Endothelial cell (in vitro differentiated cells): ENCODE results near the gene GLB1L2. TPM values are rescaled to one million over a fixed set of nuclear protein-coding genes. Genes with fewer than 3 reads are reported as not detected.
A peak's percentile ranks its signal among the peaks of the same experiment; 100 is the strongest.

Source experiments
- DNase-seq: peaks from one replicate; pipeline ENCODE4 v3.0.0; 2021; ENCODE audit warnings: low spot score
- H3K27ac Mint-ChIP-seq: one replicate; pipeline ENCODE4 v1.8.0; 2021; ENCODE audit warnings: mixed read lengths, inconsistent platforms; ENCODE audit not compliant: unreplicated experiment
- H3K27me3 Mint-ChIP-seq: one replicate; pipeline ENCODE4 v1.8.0; 2021; ENCODE audit warnings: mild to moderate bottlenecking, moderate library complexity, mixed read lengths, inconsistent platforms; ENCODE audit not compliant: unreplicated experiment
- H3K36me3 Mint-ChIP-seq: one replicate; pipeline ENCODE4 v1.8.0; 2021; ENCODE audit warnings: mild to moderate bottlenecking, low read depth, mixed read lengths, inconsistent platforms; ENCODE audit not compliant: unreplicated experiment
- H3K4me1 Mint-ChIP-seq: one replicate; pipeline ENCODE4 v1.8.0; 2021; ENCODE audit warnings: mild to moderate bottlenecking, mixed read lengths, inconsistent platforms; ENCODE audit not compliant: unreplicated experiment
- H3K4me3 Mint-ChIP-seq: one replicate; pipeline ENCODE4 v1.8.0; 2021; ENCODE audit warnings: mild to moderate bottlenecking, mixed read lengths, inconsistent platforms; ENCODE audit not compliant: unreplicated experiment
- H3K9me3 Mint-ChIP-seq: one replicate; pipeline ENCODE4 v1.8.0; 2021; ENCODE audit warnings: mixed read lengths, inconsistent platforms; ENCODE audit not compliant: unreplicated experiment
- CTCF ChIP-seq: fragments of 200-600 bp; sonication (generic); IDR thresholded peaks from one replicate; pipeline ENCODE4 v1.5.0; 2021; ENCODE audit warnings: antibody characterized with exemption; ENCODE audit not compliant: unreplicated experiment
- total RNA-seq: library from RNA; stranded (reverse); fragmentation: NEBNext Ultra II Directional; extraction: Animal tissue kit (Norgen Biotek cat#: 25700); gene quantifications from one replicate; pipeline ENCODE4 v1.2.1, GENCODE V29; 2021; ENCODE audit not compliant: unreplicated experiment

GLB1L2 gene
- total RNA-seq, 1 donor from 2014 or later: 5.0 TPM

- H3K27me3 Mint-ChIP-seq: peaks cover 5% of the 10 kb centered on the region
- DNase-seq: no peak
- H3K9me3 Mint-ChIP-seq: no peaks in the 10 kb centered on the region
- peaks cover 3% of the 10 kb centered on the region for H3K4me1 Mint-ChIP-seq
- H3K4me3 Mint-ChIP-seq: no peak overlapping the region
- no peak for TF ChIP-seq CTCF
- H3K27ac Mint-ChIP-seq: no peak overlapping the region
- H3K36me3 Mint-ChIP-seq: peaks cover 4% of the 10 kb centered on the region
Measured at GRCh38 chr11:134349802-134350355, 18.1 kb downstream of the GLB1L2 start.

DNA sequence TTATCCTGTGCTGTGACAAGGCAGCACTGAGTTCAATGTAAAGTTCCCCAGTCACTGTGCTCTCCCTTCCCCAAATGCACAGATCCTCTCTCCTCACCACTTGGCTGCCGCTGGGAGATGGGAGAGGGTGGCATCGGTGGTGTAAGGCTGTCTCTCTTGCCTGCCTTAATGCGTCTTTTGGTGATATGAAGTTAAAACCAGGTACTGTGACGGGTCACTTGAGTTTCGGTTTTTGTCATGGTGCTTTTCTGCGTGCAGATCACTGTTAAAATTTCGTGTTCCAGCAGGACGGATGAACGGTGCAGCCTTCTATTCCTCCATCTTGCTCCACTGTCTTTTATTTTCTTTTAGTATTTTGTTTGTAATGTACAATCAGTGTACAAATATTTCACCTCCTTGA, 18.6 kb downstream of the GLB1L2 start:
- H3K36me3 Mint-ChIP-seq: peaks cover 4% of the 10 kb centered on the region
- H3K27me3 Mint-ChIP-seq: peaks cover 4% of the 10 kb centered on the region
- DNase-seq: no peak
- H3K9me3 Mint-ChIP-seq: no peaks in the 10 kb centered on the region
- peak overlapping the region; percentile 1 for H3K27ac Mint-ChIP-seq
- H3K4me3 Mint-ChIP-seq: no peak overlapping the region
- H3K4me1 Mint-ChIP-seq: peaks cover 3% of the 10 kb centered on the region
- no peak for TF ChIP-seq CTCF

DNA sequence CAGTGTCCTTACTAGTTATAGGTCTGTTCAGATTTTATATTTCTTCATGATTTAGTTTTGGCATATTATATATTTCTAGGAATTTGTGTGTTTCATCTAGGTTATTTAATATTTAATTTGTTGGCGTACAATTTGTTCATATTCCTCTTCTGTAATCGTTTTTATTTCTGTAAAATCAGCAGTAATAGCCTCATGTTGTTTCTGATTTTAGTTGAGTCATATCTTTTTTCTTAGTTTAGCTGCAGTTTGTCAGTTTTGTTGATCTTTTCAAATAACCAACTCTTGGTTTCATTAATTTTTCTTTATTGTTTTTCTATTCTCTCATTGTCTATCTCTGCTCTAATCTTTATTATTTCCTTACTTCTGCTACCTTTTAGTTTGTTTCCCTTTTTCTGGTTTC, 20.3 kb downstream of the GLB1L2 start:
- Mint-ChIP-seq H3K9me3 (no peaks in the 10 kb centered on the region), H3K4me3 (no peak overlapping the region), H3K27me3 (no peaks in the 10 kb centered on the region), H3K36me3 (no peaks in the 10 kb centered on the region), H3K4me1 (peaks cover 3% of the 10 kb centered on the region), H3K27ac (no peak overlapping the region)
- no peak for TF ChIP-seq CTCF
- DNase-seq: no peak

- no peak for DNase-seq
- no peaks in the 10 kb centered on the region for H3K36me3 Mint-ChIP-seq
- H3K4me1 Mint-ChIP-seq: peaks cover 4% of the 10 kb centered on the region
- H3K9me3 Mint-ChIP-seq: no peaks in the 10 kb centered on the region
- H3K27ac Mint-ChIP-seq: no peak overlapping the region
- no peak for TF ChIP-seq CTCF
- peaks cover 5% of the 10 kb centered on the region for H3K27me3 Mint-ChIP-seq
- H3K4me3 Mint-ChIP-seq: no peak overlapping the region
Measured at GRCh38 chr11:134355136-134355535, 23.3 kb downstream of the GLB1L2 start.

GRCh38 chr11:134355656-134356055, 23.9 kb downstream of the GLB1L2 start:
- H3K9me3 Mint-ChIP-seq: no peaks in the 10 kb centered on the region
- DNase-seq: no peak
- H3K4me1 Mint-ChIP-seq: peaks cover 5% of the 10 kb centered on the region
- TF ChIP-seq CTCF: no peak
- H3K27me3 Mint-ChIP-seq: peaks cover 5% of the 10 kb centered on the region
- no peak overlapping the region for H3K4me3 Mint-ChIP-seq
- H3K27ac Mint-ChIP-seq: no peak overlapping the region
- no peaks in the 10 kb centered on the region for H3K36me3 Mint-ChIP-seq
